HL-60 (cell line): ENCODE data around the gene NEK7.

Source experiments
- GABPA ChIP-seq: IDR thresholded peaks from 2 replicates; pipeline ENCODE4 v1.6.1; 2012; ENCODE audit warnings: low read depth
- POLR2AphosphoS5 ChIP-seq: IDR thresholded peaks from 2 replicates; pipeline ENCODE4 v1.6.1; 2012; ENCODE audit warnings: low read depth
- REST ChIP-seq: IDR thresholded peaks from 2 replicates; pipeline ENCODE4 v1.6.1; 2012; ENCODE audit warnings: low read depth; ENCODE audit not compliant: insufficient replicate concordance
- SPI1 ChIP-seq: IDR thresholded peaks from 2 replicates; pipeline ENCODE4 v1.6.1; 2012; ENCODE audit warnings: low read depth, mild to moderate bottlenecking, borderline replicate concordance
- TF ChIP-seq, protein P1 (sequence below): IDR thresholded peaks from one replicate; pipeline ENCODE4 v1.5.1; 2011; ENCODE audit warnings: low read length, control low read depth, inconsistent platforms; ENCODE audit not compliant: insufficient read depth

DNA sequence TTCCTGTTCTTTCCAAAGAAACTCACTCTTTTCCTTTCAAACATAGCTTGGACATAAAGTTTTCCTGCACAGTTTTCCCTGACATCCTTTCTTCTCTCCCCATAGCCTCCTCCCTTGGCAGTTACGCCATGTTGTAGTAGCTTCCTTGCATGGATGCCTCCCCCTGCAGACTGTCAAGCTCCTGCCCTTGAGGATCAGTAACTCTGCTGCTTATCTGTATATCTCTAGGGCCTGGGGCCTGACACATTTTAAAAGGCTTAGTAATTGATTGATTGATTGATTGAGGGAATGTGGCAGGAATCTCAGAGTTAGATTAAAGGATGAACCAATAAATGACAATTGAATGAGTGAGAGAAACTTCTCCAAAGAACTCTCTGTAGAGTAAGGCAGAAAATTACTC is 143.7 kb downstream of the NEK7 start:
- TF ChIP-seq, protein P1, sequence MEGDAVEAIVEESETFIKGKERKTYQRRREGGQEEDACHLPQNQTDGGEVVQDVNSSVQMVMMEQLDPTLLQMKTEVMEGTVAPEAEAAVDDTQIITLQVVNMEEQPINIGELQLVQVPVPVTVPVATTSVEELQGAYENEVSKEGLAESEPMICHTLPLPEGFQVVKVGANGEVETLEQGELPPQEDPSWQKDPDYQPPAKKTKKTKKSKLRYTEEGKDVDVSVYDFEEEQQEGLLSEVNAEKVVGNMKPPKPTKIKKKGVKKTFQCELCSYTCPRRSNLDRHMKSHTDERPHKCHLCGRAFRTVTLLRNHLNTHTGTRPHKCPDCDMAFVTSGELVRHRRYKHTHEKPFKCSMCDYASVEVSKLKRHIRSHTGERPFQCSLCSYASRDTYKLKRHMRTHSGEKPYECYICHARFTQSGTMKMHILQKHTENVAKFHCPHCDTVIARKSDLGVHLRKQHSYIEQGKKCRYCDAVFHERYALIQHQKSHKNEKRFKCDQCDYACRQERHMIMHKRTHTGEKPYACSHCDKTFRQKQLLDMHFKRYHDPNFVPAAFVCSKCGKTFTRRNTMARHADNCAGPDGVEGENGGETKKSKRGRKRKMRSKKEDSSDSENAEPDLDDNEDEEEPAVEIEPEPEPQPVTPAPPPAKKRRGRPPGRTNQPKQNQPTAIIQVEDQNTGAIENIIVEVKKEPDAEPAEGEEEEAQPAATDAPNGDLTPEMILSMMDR: no peak
- TF ChIP-seq POLR2AphosphoS5 (no peak), SPI1 (no peak), GABPA (no peak), REST (no peak)
